Prostate gland (tissue), 2 donors: Measurements from ENCODE around the gene TMEM266. TPM values are rescaled to one million over a fixed set of nuclear protein-coding genes. Genes with fewer than 3 reads are reported as not detected.

Experiments
- DNase-seq: peaks from one replicate; pipeline ENCODE4 v3.0.0-alpha.2; 2019; ENCODE audit warnings: low spot score
- H3K27ac ChIP-seq, 2 donors: fragments of 200-600 bp; sonication (generic); 2 replicates each; pipeline ENCODE4 v1.5.1; 2017 to 2019
- H3K27me3 ChIP-seq: fragments of 200-600 bp; sonication (generic); replicated peaks from 2 replicates; pipeline ENCODE4 v1.5.1; 2019; ENCODE audit not compliant: insufficient read depth
- H3K36me3 ChIP-seq, 2 donors: fragments of 200-600 bp; sonication (generic); 1 replicate in 1 of 2; 2 replicates in 1 of 2; pipeline versions ENCODE4 v1.5.1 to v1.8.1; 2017 to 2019
- H3K4me1 ChIP-seq: fragments of 200-600 bp; sonication (generic); replicated peaks from 2 replicates; pipeline ENCODE4 v1.5.1; 2019
- H3K4me3 ChIP-seq, 2 donors: fragments of 200-600 bp; sonication (generic); 2 replicates each; pipeline ENCODE4 v1.5.1; 2017 to 2019
- H3K9me3 ChIP-seq: fragments of 200-600 bp; sonication (generic); 2 replicates; pipeline ENCODE4 v1.5.1; 2017
- POLR2A ChIP-seq: fragments of 450-650 bp; IDR thresholded peaks from one replicate; pipeline ENCODE4 v1.6.1; 2016; ENCODE audit warnings: antibody characterized with exemption, mild to moderate bottlenecking
- POLR2AphosphoS5 ChIP-seq: sonication (generic); formaldehyde crosslinking; IDR thresholded peaks from one replicate; pipeline ENCODE4 v1.6.1; 2017; ENCODE audit warnings: antibody characterized with exemption
- WGBS: methylation state at CpG from one replicate; pipeline ENCODE4 v1.1.5; 2018; 5-methylcytosine and 5-hydroxymethylcytosine counted together
- intact Hi-C: fragments of 100-400 bp; cut with DNase I; formaldehyde crosslinking; loops from one replicate; pipeline ENCODE4 v1.14.2; 2022
- total RNA-seq, 2 donors: library from RNA; depleted of rRNA; stranded (reverse); fragments of >200 nt; gene quantifications; one replicate each; pipeline ENCODE4 v1.1.0, GENCODE V29; 2016
- TF ChIP-seq, protein P1 (sequence below), 4 experiments: fragments of 200-600 bp in 2 of 4; fragments of 450-650 bp in 2 of 4; sonication (generic) in 2 of 4; IDR thresholded peaks; 1 replicate in 3 of 4; 2 replicates in 1 of 4; pipeline ENCODE4 v1.5.1; 2016 to 2019; ENCODE audit warnings: antibody characterized with exemption in 4 of 4, mild to moderate bottlenecking in 2 of 4, moderate library complexity in 2 of 4

Gene TMEM266
- total RNA-seq, 2 donors from 2014 or later, result 5.9 to 6.0 TPM

DNA sequence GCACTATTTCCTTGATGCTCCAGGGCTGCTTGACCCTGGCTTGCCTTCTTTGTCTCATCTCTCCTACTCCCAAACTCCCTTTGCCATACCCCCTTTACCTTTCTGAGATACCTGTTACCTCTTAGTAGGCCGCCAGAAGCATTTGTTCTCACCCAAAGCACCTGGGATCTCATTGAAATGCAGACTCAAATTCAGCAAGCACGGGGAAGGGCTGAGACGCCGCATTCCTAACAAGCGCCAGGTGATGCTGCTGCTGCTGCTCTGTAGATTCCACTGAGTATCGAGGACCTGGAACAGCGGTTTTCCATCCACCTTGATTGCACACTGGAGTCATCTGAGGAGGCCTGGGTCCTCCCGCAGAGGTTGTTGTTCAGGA, 91.8 kb downstream of the TMEM266 start:
- intact Hi-C loops, result no loop called here
- Histone ChIP-seq H3K9me3 (no peaks in the 10 kb centered on the region), H3K36me3 (no peaks in the 10 kb centered on the region), H3K4me3 (no peak overlapping the region), H3K4me1 (no peaks in the 10 kb centered on the region), H3K27ac (no peak overlapping the region), H3K27me3 (no peaks in the 10 kb centered on the region)
- no peak for TF ChIP-seq POLR2A
- TF ChIP-seq, protein P1, sequence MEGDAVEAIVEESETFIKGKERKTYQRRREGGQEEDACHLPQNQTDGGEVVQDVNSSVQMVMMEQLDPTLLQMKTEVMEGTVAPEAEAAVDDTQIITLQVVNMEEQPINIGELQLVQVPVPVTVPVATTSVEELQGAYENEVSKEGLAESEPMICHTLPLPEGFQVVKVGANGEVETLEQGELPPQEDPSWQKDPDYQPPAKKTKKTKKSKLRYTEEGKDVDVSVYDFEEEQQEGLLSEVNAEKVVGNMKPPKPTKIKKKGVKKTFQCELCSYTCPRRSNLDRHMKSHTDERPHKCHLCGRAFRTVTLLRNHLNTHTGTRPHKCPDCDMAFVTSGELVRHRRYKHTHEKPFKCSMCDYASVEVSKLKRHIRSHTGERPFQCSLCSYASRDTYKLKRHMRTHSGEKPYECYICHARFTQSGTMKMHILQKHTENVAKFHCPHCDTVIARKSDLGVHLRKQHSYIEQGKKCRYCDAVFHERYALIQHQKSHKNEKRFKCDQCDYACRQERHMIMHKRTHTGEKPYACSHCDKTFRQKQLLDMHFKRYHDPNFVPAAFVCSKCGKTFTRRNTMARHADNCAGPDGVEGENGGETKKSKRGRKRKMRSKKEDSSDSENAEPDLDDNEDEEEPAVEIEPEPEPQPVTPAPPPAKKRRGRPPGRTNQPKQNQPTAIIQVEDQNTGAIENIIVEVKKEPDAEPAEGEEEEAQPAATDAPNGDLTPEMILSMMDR (IDR thresholded peaks at IDR 0.05), result no peak
- TF ChIP-seq POLR2AphosphoS5, result no peak
- WGBS, result 94% methylated on average over 8 of the region's 8 CpGs
- DNase-seq, result no peak

DNA sequence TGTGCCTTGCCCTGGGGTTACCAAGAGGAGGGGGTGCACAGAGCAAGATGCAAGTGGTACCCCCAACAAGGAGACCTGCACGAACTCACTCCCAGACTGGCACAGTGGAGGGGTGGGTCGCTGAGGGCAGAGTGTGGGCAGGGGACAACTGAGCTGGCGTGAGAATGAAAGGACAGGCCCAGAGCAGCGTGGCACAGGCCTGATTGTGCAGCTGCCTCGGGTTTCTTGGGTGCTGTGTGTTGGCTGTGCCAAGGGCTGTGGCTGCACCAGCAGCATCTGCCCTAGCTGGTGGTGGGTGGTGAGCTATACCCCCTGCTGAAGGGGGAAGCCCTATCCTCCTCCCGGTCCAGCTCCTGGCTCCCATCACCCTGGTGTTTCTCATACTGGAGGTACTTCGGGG, 92.4 kb downstream of the TMEM266 start:
- intact Hi-C loops, result no loop called here
- WGBS, result 93% methylated on average over 7 of the region's 7 CpGs
- DNase-seq, result no peak
- TF ChIP-seq POLR2A (no peak), POLR2AphosphoS5 (no peak)
- TF ChIP-seq, protein P1 (IDR thresholded peaks at IDR 0.05), result no peak
- no peak overlapping the region for H3K27ac ChIP-seq
- no peaks in the 10 kb centered on the region for H3K9me3 ChIP-seq
- no peak overlapping the region for H3K4me3 ChIP-seq
- no peaks in the 10 kb centered on the region for H3K36me3 ChIP-seq
- no peaks in the 10 kb centered on the region for H3K27me3 ChIP-seq
- H3K4me1 ChIP-seq, result no peaks in the 10 kb centered on the region

DNA sequence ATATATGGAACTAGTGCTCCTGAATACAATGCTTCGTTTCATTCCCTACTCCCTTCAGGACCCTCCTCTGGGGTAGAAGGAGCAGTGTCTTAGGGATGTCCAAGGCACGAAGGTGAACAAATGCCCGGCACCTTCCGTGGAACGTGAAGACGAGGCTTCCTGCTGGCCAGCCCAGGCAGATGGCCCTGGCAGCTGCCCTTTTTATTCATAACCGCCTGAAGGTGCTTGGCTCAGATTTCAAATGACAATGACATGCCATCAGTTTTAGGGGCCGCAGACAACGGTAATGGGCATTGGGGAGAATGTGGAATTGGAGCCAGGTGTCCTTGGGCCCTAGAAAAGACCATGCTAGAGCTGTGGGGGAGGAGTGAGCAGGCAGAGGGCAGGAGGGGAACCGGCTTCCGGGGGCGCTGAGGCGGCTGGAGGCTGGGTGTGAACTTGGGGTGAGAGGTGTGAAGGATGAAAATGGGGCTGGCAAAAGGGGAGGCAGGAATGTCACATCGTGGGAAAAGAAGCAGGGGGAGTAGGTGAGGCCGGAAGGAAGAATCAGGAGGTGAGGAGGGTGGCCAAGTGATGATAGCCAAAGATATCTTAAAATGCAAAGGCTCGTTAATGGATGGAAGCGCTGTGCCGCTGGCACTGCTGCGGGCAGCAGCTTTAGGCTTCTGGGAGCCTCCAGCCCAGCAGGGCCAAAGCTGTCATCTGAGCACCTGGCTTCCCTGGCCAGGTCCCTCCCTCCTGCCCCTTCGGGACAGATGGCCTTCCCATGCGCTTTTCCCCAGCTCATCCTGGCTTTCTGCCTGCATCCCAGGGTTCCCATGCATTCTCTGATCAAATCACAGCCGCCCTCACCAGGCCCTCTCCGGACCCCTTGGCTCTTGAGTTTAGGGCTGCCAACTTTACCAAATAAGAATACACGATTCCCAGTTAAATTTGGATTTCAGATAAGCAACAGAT, 93.7 kb downstream of the TMEM266 start:
- TF ChIP-seq, protein P1 (IDR thresholded peaks at IDR 0.05), result no peak
- TF ChIP-seq POLR2AphosphoS5 (no peak), POLR2A (no peak)
- Histone ChIP-seq H3K4me3 (no peak overlapping the region), H3K27me3 (no peaks in the 10 kb centered on the region), H3K4me1 (peaks cover 6% of the 10 kb centered on the region), H3K36me3 (no peaks in the 10 kb centered on the region), H3K9me3 (no peaks in the 10 kb centered on the region), H3K27ac (no peak overlapping the region)
- 48% methylated on average over 24 of the region's 24 CpGs for WGBS
- intact Hi-C loops, result no loop called here
- DNase-seq, result no peak

DNA sequence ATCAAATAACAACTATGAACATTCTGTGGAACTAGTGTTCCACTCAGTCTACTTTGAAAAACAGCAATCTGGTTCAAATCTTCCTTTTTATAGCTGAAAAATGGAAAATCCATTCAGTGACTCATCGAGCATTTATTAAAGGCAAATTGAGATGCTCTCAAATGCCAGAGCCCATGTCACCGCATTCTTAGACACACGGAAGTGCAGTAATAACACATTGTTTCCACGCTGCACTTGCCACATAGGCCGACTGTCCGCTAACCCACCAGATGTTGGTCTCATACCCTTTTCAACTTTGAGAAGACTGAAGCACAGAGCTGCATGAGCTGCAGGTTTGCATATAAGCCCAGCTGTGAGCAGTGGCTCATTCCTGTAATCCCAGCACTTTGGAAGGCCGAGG, 95.9 kb downstream of the TMEM266 start:
- Histone ChIP-seq H3K27ac (no peak overlapping the region), H3K9me3 (no peaks in the 10 kb centered on the region), H3K4me3 (no peak overlapping the region), H3K36me3 (no peaks in the 10 kb centered on the region), H3K4me1 (peaks cover 12% of the 10 kb centered on the region), H3K27me3 (no peaks in the 10 kb centered on the region)
- no peak for DNase-seq
- intact Hi-C loops, result no loop called here
- WGBS, result 89% methylated on average over 7 of the region's 7 CpGs
- no peak for TF ChIP-seq POLR2A
- TF ChIP-seq, protein P1 (IDR thresholded peaks at IDR 0.05), result no peak
- no peak for TF ChIP-seq POLR2AphosphoS5

DNA sequence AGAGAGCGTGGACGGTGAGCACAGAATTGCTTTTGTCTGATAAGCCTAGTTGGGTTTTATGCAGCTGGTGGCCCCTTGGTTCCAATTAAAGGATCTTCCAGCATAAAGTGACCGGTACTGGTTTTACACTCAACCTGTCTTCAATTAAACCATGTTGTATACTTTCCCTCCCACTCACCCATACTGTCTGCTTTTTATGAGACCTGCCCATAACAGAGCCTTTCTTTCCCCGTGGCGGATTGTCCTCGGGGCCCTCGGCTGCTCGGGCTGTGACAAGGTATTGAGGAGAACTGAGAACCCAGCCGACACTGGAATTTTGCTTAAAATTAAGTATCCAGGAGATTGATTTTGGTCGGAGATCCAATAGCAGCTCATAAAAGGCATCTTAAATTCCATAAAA, 98.4 kb downstream of the TMEM266 start:
- no peak overlapping the region for H3K4me3 ChIP-seq
- no peak for DNase-seq
- 33% methylated on average over 10 of the region's 10 CpGs for WGBS
- H3K27me3 ChIP-seq, result no peaks in the 10 kb centered on the region
- no peaks in the 10 kb centered on the region for H3K9me3 ChIP-seq
- no peaks in the 10 kb centered on the region for H3K36me3 ChIP-seq
- no peak for TF ChIP-seq POLR2A
- TF ChIP-seq POLR2AphosphoS5, result peak; percentile 54
- TF ChIP-seq, protein P1 (IDR thresholded peaks at IDR 0.05), result no peak
- peaks cover 29% of the 10 kb centered on the region for H3K4me1 ChIP-seq
- no peak overlapping the region for H3K27ac ChIP-seq
- intact Hi-C loops, result no loop called here
